ENCODE results near the gene CDK11B. TPM values are rescaled to one million over a fixed set of nuclear protein-coding genes. Genes with fewer than 3 reads are reported as not detected.

Gene CDK11B
- total RNA-seq: 10.8 TPM

GRCh38 chr1:1658583-1659549, at the start of gene CDK11B:
CDK11B (minus strand) TSS chr1:1659004; CDS start chr1:1657485, 1,519 bp downstream.

GRCh38 chr1:1692714-1693647, 34.2 kb upstream of the CDK11B start, which contains the start of gene SLC35E2B:
SLC35E2B (minus strand) TSS chr1:1692795; CDS start chr1:1676699, 16,096 bp downstream.

GRCh38 chr1:1631782-1632420, 26.9 kb downstream of the CDK11B start, which contains the start of gene MMP23B:
MMP23B (plus strand) TSS chr1:1632173; CDS start chr1:1632219, 46 bp downstream.

GRCh38 chr1:1615256-1616044, 43.4 kb downstream of the CDK11B start, which contains the start of gene MIB2:
MIB2 (plus strand) TSS chr1:1615500; CDS start chr1:1623453, 7,953 bp downstream.

GRCh38 chr1:1599935-1600860, 58.6 kb downstream of the CDK11B start, which contains the start of gene FNDC10:
FNDC10 (minus strand) TSS chr1:1600135; CDS start chr1:1600015, 120 bp downstream.

Other genes starting within 250 kb of the CDK11B start
- gene ANKRD65, start 237.7 kb downstream of the CDK11B start, total RNA-seq: 1.6 TPM
- gene VWA1, start 223.3 kb downstream of the CDK11B start, total RNA-seq: 5.3 TPM
- not detected for gene ATAD3C, start 209.3 kb downstream of the CDK11B start, total RNA-seq
- 9.9 TPM for gene ATAD3B, start 187.2 kb downstream of the CDK11B start, total RNA-seq
- 12.9 TPM for gene ATAD3A, start 146.8 kb downstream of the CDK11B start, total RNA-seq
- 14.5 TPM for gene TMEM240, start 118.4 kb downstream of the CDK11B start, total RNA-seq
- gene SSU72, start 84.1 kb downstream of the CDK11B start, total RNA-seq: 51.7 TPM
- 8.3 TPM for gene FNDC10, start 58.9 kb downstream of the CDK11B start, total RNA-seq
- gene MIB2, start 43.5 kb downstream of the CDK11B start, total RNA-seq: 48.0 TPM
- gene MMP23B, start 26.8 kb downstream of the CDK11B start, total RNA-seq: 0.92 TPM
- gene SLC35E2B, start 33.8 kb upstream of the CDK11B start, total RNA-seq: 65.7 TPM
- 20.1 TPM for gene CDK11A, start 65.4 kb upstream of the CDK11B start, total RNA-seq
- 29.1 TPM for gene NADK, start 119.5 kb upstream of the CDK11B start, total RNA-seq
- gene GNB1, start 232.1 kb upstream of the CDK11B start, total RNA-seq: 283 TPM

Measured in diencephalon (tissue), 1 donor.